Myocyte (in vitro differentiated cells): ENCODE data around the gene STARD5. TPM values are rescaled to one million over a fixed set of nuclear protein-coding genes. Genes with fewer than 3 reads are reported as not detected.

Experiments
- DNase-seq: peaks from one replicate; pipeline ENCODE4 v3.0.0-alpha.2; 2012; ENCODE audit warnings: low read depth
- total RNA-seq: library from RNA; depleted of rRNA; stranded (reverse); fragments of >200 nt; gene quantifications from 2 replicates; pipeline ENCODE4 v1.2.3, GENCODE V29; 2014

STARD5 gene
- total RNA-seq, 1 donor from 2014 or later, result 4.0 TPM

GRCh38 chr15:81294516-81294880, 29.4 kb downstream of the STARD5 start:
- no peak for DNase-seq

- no peak for DNase-seq
Measured at GRCh38 chr15:81293728-81294515, 30.0 kb downstream of the STARD5 start.

GRCh38 chr15:81292523-81293001, 31.4 kb downstream of the STARD5 start:
- no peak for DNase-seq

GRCh38 chr15:81291916-81292522, 31.9 kb downstream of the STARD5 start:
- DNase-seq, result no peak

GRCh38 chr15:81289910-81290309, 34.0 kb downstream of the STARD5 start:
- DNase-seq, result no peak

GRCh38 chr15:81288616-81289015, 35.3 kb downstream of the STARD5 start:
- DNase-seq, result no peak

- no peak for DNase-seq
Measured at GRCh38 chr15:81288040-81288439, 35.9 kb downstream of the STARD5 start.

- no peak for DNase-seq
Measured at GRCh38 chr15:81286621-81287121, 37.3 kb downstream of the STARD5 start.

GRCh38 chr15:81285461-81285860, 38.5 kb downstream of the STARD5 start:
- DNase-seq, result no peak

GRCh38 chr15:81284256-81285031, 39.5 kb downstream of the STARD5 start:
- DNase-seq, result no peak

- no peak for DNase-seq
Measured at GRCh38 chr15:81282911-81283310, 41.0 kb downstream of the STARD5 start.

GRCh38 chr15:81282606-81282895, 41.4 kb downstream of the STARD5 start:
- no peak for DNase-seq

- DNase-seq, result no peak
Measured at GRCh38 chr15:81281766-81282605, 42.0 kb downstream of the STARD5 start.

- DNase-seq, result no peak
Measured at GRCh38 chr15:81281456-81281735, 42.5 kb downstream of the STARD5 start.

GRCh38 chr15:81280696-81281455, 43.1 kb downstream of the STARD5 start:
- DNase-seq, result no peak

GRCh38 chr15:81279621-81280485, 44.1 kb downstream of the STARD5 start:
- DNase-seq, result no peak

GRCh38 chr15:81278306-81279029, 45.5 kb downstream of the STARD5 start:
- DNase-seq, result no peak

- DNase-seq, result no peak
Measured at GRCh38 chr15:81277851-81278250, 46.1 kb downstream of the STARD5 start.

- DNase-seq, result no peak
Measured at GRCh38 chr15:81276967-81277366, 47.0 kb downstream of the STARD5 start.
